AG09319 (cell line): ENCODE data around the gene DNAJC30.
"Not testable (repeated sequence)": the region's sequence is repeated elsewhere in the genome, so short reads cannot be mapped to it uniquely, and the experiment has no call there.

ENCODE experiments used
- DNase-seq: peaks from one replicate; pipeline ENCODE4 v3.0.0-alpha.2; 2010; ENCODE audit warnings: low read depth; ENCODE audit errors: extremely low read depth
- TF ChIP-seq, protein P1 (sequence below): IDR thresholded peaks from 2 replicates; pipeline ENCODE4 v1.5.1; 2011; ENCODE audit warnings: low read depth, mild to moderate bottlenecking, inconsistent platforms, low read length, moderate library complexity

Gene DNAJC30

GRCh38 chr7:73717025-73717807 is 34.0 kb upstream of the DNAJC30 start:
- TF ChIP-seq, protein P1, sequence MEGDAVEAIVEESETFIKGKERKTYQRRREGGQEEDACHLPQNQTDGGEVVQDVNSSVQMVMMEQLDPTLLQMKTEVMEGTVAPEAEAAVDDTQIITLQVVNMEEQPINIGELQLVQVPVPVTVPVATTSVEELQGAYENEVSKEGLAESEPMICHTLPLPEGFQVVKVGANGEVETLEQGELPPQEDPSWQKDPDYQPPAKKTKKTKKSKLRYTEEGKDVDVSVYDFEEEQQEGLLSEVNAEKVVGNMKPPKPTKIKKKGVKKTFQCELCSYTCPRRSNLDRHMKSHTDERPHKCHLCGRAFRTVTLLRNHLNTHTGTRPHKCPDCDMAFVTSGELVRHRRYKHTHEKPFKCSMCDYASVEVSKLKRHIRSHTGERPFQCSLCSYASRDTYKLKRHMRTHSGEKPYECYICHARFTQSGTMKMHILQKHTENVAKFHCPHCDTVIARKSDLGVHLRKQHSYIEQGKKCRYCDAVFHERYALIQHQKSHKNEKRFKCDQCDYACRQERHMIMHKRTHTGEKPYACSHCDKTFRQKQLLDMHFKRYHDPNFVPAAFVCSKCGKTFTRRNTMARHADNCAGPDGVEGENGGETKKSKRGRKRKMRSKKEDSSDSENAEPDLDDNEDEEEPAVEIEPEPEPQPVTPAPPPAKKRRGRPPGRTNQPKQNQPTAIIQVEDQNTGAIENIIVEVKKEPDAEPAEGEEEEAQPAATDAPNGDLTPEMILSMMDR, result no peak
- no peak for DNase-seq

DNA sequence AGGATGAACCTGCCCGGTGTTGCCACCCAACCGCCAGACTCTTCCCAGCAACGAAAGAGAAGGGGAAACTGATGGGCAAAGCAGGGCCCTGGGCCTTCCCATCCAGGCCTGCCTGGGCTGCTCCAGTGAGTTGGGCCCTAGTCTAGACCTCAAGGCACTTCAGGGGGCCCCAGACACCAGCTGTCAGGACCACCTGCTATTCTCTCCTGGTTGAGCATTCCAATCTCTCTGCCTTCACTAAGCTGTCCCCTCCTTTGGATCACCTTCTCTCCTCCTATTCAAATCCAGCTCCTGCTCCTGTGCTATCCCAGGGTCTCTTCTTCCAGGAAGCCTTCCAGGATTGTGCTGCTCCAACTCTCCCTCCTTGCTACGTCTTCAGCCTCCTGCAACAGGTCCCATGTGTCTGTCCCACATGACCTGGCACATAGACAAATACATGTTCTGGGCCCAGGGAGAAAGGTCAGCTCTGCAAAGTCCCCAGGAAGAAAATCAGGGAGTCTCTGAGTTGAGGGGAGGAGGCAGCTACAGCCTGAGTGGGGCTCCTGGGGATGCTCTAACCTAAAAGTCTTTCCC is 33.2 kb upstream of the DNAJC30 start:
- TF ChIP-seq, protein P1, result no peak
- no peak for DNase-seq

DNA sequence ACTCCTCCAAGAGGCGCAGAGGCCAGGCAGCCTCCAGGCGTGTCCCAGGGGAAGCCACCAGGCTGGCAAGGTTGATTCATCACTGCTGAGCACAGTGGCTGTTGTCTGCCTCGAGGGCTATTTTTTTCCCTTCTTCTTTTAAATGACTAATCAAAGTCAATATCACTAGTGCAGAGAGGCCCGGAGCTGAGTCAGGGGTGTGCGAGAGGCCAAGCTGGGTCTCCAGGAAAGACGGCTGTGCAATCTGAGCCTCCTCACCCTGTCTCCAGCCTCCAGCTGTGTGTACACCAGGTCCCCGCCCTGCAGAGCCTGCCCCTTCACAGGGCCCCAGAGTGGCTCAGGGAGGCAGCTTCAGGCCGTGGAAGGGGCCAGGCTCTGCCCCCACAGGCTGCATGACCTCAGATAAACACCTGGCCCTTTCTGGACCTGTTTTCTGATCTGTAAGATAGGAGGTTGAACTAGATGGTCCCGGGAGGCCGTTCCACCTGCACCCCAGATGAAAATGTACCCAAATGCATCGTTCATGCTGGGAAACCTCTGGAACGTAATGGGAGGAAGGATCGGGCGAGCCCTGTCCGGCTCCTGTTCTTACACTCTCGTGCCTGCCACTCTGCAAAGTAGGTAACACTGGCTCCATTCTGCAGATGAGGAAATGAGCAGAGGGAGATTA is 32.5 kb upstream of the DNAJC30 start:
- peak; percentile 82 for DNase-seq
- TF ChIP-seq, protein P1, result no peak

DNA sequence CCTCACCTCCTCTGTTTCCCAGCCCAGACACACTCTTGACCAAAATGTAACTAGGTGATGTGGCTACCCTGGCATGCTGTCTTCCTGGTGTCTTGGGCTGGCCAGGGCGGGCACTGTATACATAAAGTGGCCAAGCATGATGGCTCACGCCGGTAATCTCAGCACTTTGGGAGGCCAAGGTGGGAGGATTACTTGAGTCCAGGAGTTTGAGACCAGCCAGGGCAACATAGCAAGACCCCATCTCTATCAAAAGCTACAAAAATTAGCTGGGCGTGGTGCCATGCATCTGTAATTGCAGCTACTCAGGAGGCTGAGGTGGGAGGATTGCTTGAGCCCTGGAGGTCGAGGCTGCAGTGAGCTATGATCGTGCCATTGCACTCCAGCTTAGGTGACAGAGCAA is 30.1 kb upstream of the DNAJC30 start:
- DNase-seq, result not testable (repeated sequence)

DNA sequence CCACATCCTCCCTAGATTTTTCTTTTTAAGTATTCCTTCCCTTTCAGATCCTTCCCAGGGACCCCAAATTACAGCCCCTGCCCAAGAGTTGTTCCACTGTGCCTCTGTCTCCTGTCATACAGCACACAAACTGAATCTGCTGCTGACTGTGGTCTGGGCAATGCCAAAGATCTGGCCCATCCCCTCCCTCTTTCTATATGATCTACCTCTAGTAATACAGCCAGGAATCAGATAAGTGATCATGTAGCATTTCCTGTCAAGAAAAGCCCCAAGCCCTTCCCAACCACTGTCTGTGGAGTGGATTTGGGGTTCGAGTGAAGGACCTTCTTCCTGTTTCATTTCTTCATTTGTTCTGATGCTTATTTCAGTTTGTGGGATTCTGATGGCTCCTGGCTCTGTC is 29.5 kb upstream of the DNAJC30 start:
- TF ChIP-seq, protein P1, result no peak
- DNase-seq, result no peak

- no peak for DNase-seq
- TF ChIP-seq, protein P1, result no peak
Observed at GRCh38 chr7:73708961-73709549, 25.8 kb upstream of the DNAJC30 start.

DNA sequence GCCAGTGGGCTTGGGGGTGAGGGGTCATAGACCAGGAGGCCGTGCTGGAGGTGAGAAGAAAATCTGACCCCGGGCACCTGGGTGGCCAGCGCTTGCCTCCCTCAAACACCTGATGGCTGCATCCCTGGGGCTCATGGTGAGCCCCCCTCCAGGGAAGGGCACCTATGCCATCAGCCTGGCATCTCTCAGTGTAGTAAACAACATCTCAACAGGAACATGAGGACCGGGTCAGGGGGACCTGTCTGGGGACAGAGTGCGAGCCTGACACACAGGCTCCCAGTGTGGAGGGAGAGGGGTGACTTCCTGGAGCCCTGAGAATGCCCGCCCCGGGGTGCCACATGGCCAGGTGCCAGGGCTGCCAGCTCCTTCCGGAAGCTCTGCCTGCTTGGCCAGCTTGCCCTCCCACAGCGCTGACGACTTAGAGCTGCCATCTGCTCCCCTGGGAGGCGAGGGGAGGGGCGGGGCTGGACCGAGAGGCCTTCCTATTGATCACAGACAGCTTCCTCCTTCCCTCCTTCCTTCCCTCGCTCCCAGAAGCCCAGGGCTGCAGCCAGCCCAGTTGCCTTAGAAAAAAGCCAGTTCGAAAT is 23.9 kb upstream of the DNAJC30 start:
- DNase-seq, result no peak
- TF ChIP-seq, protein P1, result no peak
